HG03039 (cell line): ENCODE measurements around the gene SNF8.

Experiments used
- ATAC-seq: cut with Tn5 transposase; IDR thresholded peaks from one replicate; pipeline ENCODE4 v1.9.1; 2021; ENCODE audit warnings: mild to moderate bottlenecking, moderate library complexity; ENCODE audit not compliant: unreplicated experiment

The SNF8 gene

GRCh38 chr17:48893646-48894508 is 50.8 kb downstream of the SNF8 start:
- no peak for ATAC-seq

- no peak for ATAC-seq
Observed at GRCh38 chr17:48892940-48893645, 51.5 kb downstream of the SNF8 start.

GRCh38 chr17:48890086-48890485 is 54.6 kb downstream of the SNF8 start:
- no peak for ATAC-seq

GRCh38 chr17:48883171-48883570 is 61.5 kb downstream of the SNF8 start:
- ATAC-seq = no peak

GRCh38 chr17:48882272-48882671 is 62.4 kb downstream of the SNF8 start:
- no peak for ATAC-seq
